DOHH2 (cell line): ENCODE data around the gene POFUT2.
"Not testable (repeated sequence)": the region's sequence is repeated elsewhere in the genome, so short reads cannot be mapped to it uniquely, and the experiment has no call there.

Source experiments
- H3F3A ChIP-seq: fragments of 200-600 bp; sonication (generic), shearing (Covaris generic); 2 replicates; pipeline ENCODE4 v1.6.0; 2016; ENCODE audit warnings: antibody characterized with exemption, mild to moderate bottlenecking; ENCODE audit not compliant: control insufficient read depth, insufficient read depth
- H3K27ac ChIP-seq: fragments of 200-600 bp; sonication (generic); 2 replicates; pipeline ENCODE4 v1.5.1; 2014; ENCODE audit warnings: low read depth, mild to moderate bottlenecking, low read length, moderate library complexity
- H3K27me3 ChIP-seq: fragments of 200-600 bp; sonication (generic); 2 replicates; pipeline ENCODE4 v1.6.1; 2014; ENCODE audit warnings: mild to moderate bottlenecking, low read length, mixed read lengths; ENCODE audit not compliant: control insufficient read depth
- H3K36me3 ChIP-seq: fragments of 200-600 bp; sonication (generic); 2 replicates; pipeline ENCODE4 v1.6.1; 2014; ENCODE audit warnings: mild to moderate bottlenecking, low read length, moderate library complexity, mixed read lengths; ENCODE audit not compliant: control insufficient read depth
- H3K4me1 ChIP-seq: fragments of 200-600 bp; sonication (generic); 2 replicates; pipeline ENCODE4 v1.6.1; 2014; ENCODE audit warnings: mild to moderate bottlenecking, low read length, mixed read lengths; ENCODE audit not compliant: control insufficient read depth
- H3K4me2 ChIP-seq: fragments of 200-600 bp; sonication (generic); 2 replicates; pipeline ENCODE4 v1.6.0; 2014; ENCODE audit warnings: mild to moderate bottlenecking, low read length, moderate library complexity
- H3K4me3 ChIP-seq: fragments of 200-600 bp; sonication (generic); 2 replicates; pipeline ENCODE4 v1.5.1; 2014; ENCODE audit warnings: mild to moderate bottlenecking, low read length, mixed read lengths
- H3K79me2 ChIP-seq: fragments of 200-600 bp; sonication (generic); 2 replicates; pipeline ENCODE4 v1.6.1; 2014; ENCODE audit warnings: mild to moderate bottlenecking, low read length, mixed read lengths; ENCODE audit not compliant: control insufficient read depth
- H3K9me2 ChIP-seq: fragments of 200-600 bp; sonication (generic); replicated peaks from 2 replicates; pipeline ENCODE4 v1.6.1; 2014; ENCODE audit warnings: mild to moderate bottlenecking, low read length, mixed read lengths; ENCODE audit not compliant: control insufficient read depth
- H3K9me3 ChIP-seq: fragments of 200-600 bp; sonication (generic); 2 replicates; pipeline ENCODE4 v1.6.1; 2014; ENCODE audit warnings: antibody characterized with exemption, low read length, mixed read lengths; ENCODE audit not compliant: control insufficient read depth, insufficient read depth
- H4K20me1 ChIP-seq: fragments of 200-600 bp; sonication (generic); 2 replicates; pipeline ENCODE4 v1.6.0; 2014; ENCODE audit warnings: low read depth, mild to moderate bottlenecking, antibody characterized with exemption, low read length, moderate library complexity; ENCODE audit not compliant: control insufficient read depth, insufficient read depth
- CTCF ChIP-seq: fragments of 200-600 bp; sonication (generic); IDR thresholded peaks from one replicate; pipeline ENCODE4 v1.5.1; 2014; ENCODE audit warnings: antibody characterized with exemption, mild to moderate bottlenecking, low read depth, low read length; ENCODE audit not compliant: poor library complexity, severe bottlenecking
- EZH2phosphoT487 ChIP-seq: fragments of 200-600 bp; sonication (generic); IDR thresholded peaks from 2 replicates; pipeline ENCODE4 v1.6.1; 2017; ENCODE audit warnings: borderline replicate concordance, mild to moderate bottlenecking, antibody characterized with exemption, low read length, moderate library complexity, mixed read lengths

The POFUT2 gene

GRCh38 chr21:45309069-45309986 lies 21.6 kb upstream of the POFUT2 start:
- no peak for TF ChIP-seq EZH2phosphoT487
- TF ChIP-seq CTCF, result peak; percentile 82
- Histone ChIP-seq H3K4me3 (no peak overlapping the region), H3K36me3 (no peaks in the 10 kb centered on the region), H3K4me1 (no peaks in the 10 kb centered on the region), H3K4me2 (no peak overlapping the region), H4K20me1 (no peaks in the 10 kb centered on the region), H3K79me2 (no peaks in the 10 kb centered on the region), H3K27ac (no peak overlapping the region), H3F3A (no peaks in the 10 kb centered on the region), H3K27me3 (no peaks in the 10 kb centered on the region), H3K9me3 (no peaks in the 10 kb centered on the region), H3K9me2 (no peaks in the 10 kb centered on the region)

- Histone ChIP-seq H3K79me2 (no peaks in the 10 kb centered on the region), H3K27ac (no peak overlapping the region), H3K27me3 (no peaks in the 10 kb centered on the region), H3K4me3 (no peak overlapping the region), H3K36me3 (no peaks in the 10 kb centered on the region), H3K9me2 (no peaks in the 10 kb centered on the region), H4K20me1 (no peaks in the 10 kb centered on the region), H3K4me1 (no peaks in the 10 kb centered on the region), H3K9me3 (no peaks in the 10 kb centered on the region), H3K4me2 (no peak overlapping the region), H3F3A (no peaks in the 10 kb centered on the region)
- no peak for TF ChIP-seq EZH2phosphoT487
These were observed 20.7 kb upstream of the POFUT2 start for GRCh38 chr21:45308194-45309068.

- H3K4me3 ChIP-seq, H3K27ac ChIP-seq, H3K79me2 ChIP-seq, H3K9me2 ChIP-seq, H3K4me1 ChIP-seq, H3K4me2 ChIP-seq, H4K20me1 ChIP-seq, H3K36me3 ChIP-seq, H3F3A ChIP-seq, H3K27me3 ChIP-seq, H3K9me3 ChIP-seq: not testable (repeated sequence)
These were observed 20.0 kb upstream of the POFUT2 start for GRCh38 chr21:45307597-45308158.

GRCh38 chr21:45306832-45307571 lies 19.3 kb upstream of the POFUT2 start:
- Histone ChIP-seq H3K4me3 (no peak overlapping the region), H3K27ac (no peak overlapping the region), H3K36me3 (no peaks in the 10 kb centered on the region), H3K9me2 (no peaks in the 10 kb centered on the region), H4K20me1 (no peaks in the 10 kb centered on the region), H3K27me3 (no peaks in the 10 kb centered on the region), H3K4me2 (no peak overlapping the region), H3F3A (no peaks in the 10 kb centered on the region), H3K4me1 (no peaks in the 10 kb centered on the region), H3K79me2 (no peaks in the 10 kb centered on the region), H3K9me3 (no peaks in the 10 kb centered on the region)
- TF ChIP-seq CTCF, result no peak
- no peak for TF ChIP-seq EZH2phosphoT487
